Measurements from ENCODE around the gene DPP9.

The DPP9 gene

GRCh38 chr19:4657262-4657661, 66.4 kb downstream of the DPP9 start:
- Histone ChIP-seq H3K27ac (ENCODE audit: low read depth, low read length) (no peak overlapping the region), H3K9me2 (replicated peaks; ENCODE audit: control insufficient read depth, low read length) (no peaks in the 10 kb centered on the region), H4K20me1 (ENCODE audit: control insufficient read depth, insufficient read depth, low read depth, low read length) (no peaks in the 10 kb centered on the region)

DNA sequence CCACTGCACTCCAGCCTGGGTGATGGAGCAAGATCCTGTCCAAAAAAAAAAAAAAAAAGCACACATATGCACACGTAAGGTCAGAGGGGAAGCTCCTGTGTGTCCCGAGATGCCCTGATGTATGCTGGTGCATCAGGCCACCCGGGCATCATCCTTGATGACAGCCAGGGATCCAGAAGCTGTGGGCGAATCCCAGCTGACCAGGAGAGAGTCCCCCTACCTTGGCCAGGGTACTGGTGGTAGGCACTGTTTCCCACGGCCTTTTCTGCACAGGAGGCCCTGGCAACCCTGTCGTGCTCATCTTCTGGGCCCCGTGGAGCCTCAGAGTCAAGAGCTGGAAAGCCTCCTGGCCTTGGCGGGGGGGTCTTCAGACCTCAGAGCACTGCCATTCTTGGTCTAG, 67.5 kb downstream of the DPP9 start:
- peaks cover 3% of the 10 kb centered on the region; the same call in 1 of the 2 replicates for H3F3A ChIP-seq (ENCODE audit: control insufficient read depth, insufficient read depth)
- H4K20me1 ChIP-seq (ENCODE audit: control insufficient read depth, insufficient read depth, low read depth, low read length), result no peaks in the 10 kb centered on the region
- H3K79me2 ChIP-seq (ENCODE audit: control insufficient read depth, low read length), result no peaks in the 10 kb centered on the region
- H3K36me3 ChIP-seq (ENCODE audit: control insufficient read depth, low read length), result peaks cover 37% of the 10 kb centered on the region
- TF ChIP-seq EZH2phosphoT487 (IDR thresholded peaks at IDR 0.05; ENCODE audit: borderline replicate concordance, low read length) (no peak), CTCF (IDR thresholded peaks at IDR 0.05; ENCODE audit: low read depth, low read length, poor library complexity, severe bottlenecking) (no peak)
- H3K4me3 ChIP-seq (ENCODE audit: low read length), result no peak overlapping the region
- H3K27me3 ChIP-seq (ENCODE audit: control insufficient read depth, low read length), result no peaks in the 10 kb centered on the region
- no peaks in the 10 kb centered on the region for H3K9me3 ChIP-seq (ENCODE audit: control insufficient read depth, insufficient read depth, low read length)
- no peak overlapping the region for H3K4me2 ChIP-seq (ENCODE audit: low read length)
- H3K4me1 ChIP-seq (ENCODE audit: control insufficient read depth, low read length), result peaks cover 8% of the 10 kb centered on the region
- no peak overlapping the region for H3K27ac ChIP-seq (ENCODE audit: low read depth, low read length)
- no peaks in the 10 kb centered on the region for H3K9me2 ChIP-seq (replicated peaks; ENCODE audit: control insufficient read depth, low read length)

More at GRCh38 chr19:4657262-4657661, 66.4 kb downstream of the DPP9 start:
- H3K4me3 ChIP-seq (ENCODE audit: low read length), result no peak overlapping the region
- no peaks in the 10 kb centered on the region for H3K9me3 ChIP-seq (ENCODE audit: control insufficient read depth, insufficient read depth, low read length)
- H3K36me3 ChIP-seq (ENCODE audit: control insufficient read depth, low read length), result peaks cover 39% of the 10 kb centered on the region
- H3F3A ChIP-seq (ENCODE audit: control insufficient read depth, insufficient read depth), result peaks cover 3% of the 10 kb centered on the region; the same call in 1 of the 2 replicates
- H3K79me2 ChIP-seq (ENCODE audit: control insufficient read depth, low read length), result no peaks in the 10 kb centered on the region
- H3K27me3 ChIP-seq (ENCODE audit: control insufficient read depth, low read length), result no peaks in the 10 kb centered on the region
- no peak overlapping the region for H3K4me2 ChIP-seq (ENCODE audit: low read length)
- TF ChIP-seq CTCF (IDR thresholded peaks at IDR 0.05; ENCODE audit: low read depth, low read length, poor library complexity, severe bottlenecking) (no peak), EZH2phosphoT487 (IDR thresholded peaks at IDR 0.05; ENCODE audit: borderline replicate concordance, low read length) (no peak)
- H3K4me1 ChIP-seq (ENCODE audit: control insufficient read depth, low read length), result peaks cover 8% of the 10 kb centered on the region

DNA sequence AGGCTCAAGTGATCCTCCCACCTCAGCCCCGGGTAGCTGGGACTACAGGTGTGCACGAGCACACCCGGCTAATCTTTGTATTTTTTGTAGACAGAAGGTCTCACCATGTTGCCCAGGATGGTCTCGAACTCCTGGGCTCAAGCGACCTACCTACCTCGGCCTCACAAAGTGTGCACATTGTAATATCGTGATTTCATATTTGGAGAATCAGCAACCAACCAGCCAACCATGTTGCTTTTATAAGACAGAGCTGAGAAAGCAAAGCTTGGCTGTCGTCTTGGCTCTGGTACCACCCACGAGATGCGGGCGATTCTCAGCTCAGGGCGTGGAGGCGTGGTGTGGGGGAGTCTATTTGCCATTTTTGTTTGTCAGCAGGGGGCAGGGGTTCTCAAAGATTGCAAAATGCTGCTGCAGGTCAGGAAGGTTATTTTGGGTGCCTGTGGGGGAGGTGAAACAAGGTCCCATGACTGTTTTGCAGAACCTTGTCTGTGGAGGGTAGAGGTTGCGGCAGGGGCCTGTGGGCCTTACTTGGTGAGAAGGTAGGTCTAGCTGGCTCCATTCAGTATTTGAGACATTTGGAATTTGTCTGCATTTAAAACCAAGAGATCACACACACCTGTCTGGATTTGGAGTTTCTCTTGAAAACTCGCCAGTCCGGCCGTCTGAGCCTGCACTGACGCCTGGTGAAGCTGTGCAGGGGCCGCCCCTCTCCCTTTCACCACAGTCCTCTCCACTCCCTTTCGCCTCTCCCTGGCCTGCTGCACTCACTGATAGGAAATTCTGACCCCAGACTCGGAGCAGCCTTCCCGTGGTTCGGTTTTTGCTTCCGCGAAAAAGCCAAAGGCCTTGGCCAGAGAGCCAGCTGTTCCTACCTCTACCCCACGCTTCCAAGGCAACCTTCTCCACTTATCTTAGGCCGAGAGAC, 68.9 kb downstream of the DPP9 start:
- Histone ChIP-seq H3K79me2 (ENCODE audit: control insufficient read depth, low read length) (no peaks in the 10 kb centered on the region), H4K20me1 (ENCODE audit: control insufficient read depth, insufficient read depth, low read depth, low read length) (no peaks in the 10 kb centered on the region), H3K9me2 (replicated peaks; ENCODE audit: control insufficient read depth, low read length) (no peaks in the 10 kb centered on the region), H3K27me3 (ENCODE audit: control insufficient read depth, low read length) (no peaks in the 10 kb centered on the region), H3K27ac (ENCODE audit: low read depth, low read length) (no peak overlapping the region), H3K4me2 (ENCODE audit: low read length) (no peak overlapping the region), H3F3A (ENCODE audit: control insufficient read depth, insufficient read depth) (peaks cover 3% of the 10 kb centered on the region; the same call in 1 of the 2 replicates), H3K4me3 (ENCODE audit: low read length) (no peak overlapping the region), H3K4me1 (ENCODE audit: control insufficient read depth, low read length) (peaks cover 8% of the 10 kb centered on the region), H3K9me3 (ENCODE audit: control insufficient read depth, insufficient read depth, low read length) (no peaks in the 10 kb centered on the region), H3K36me3 (ENCODE audit: control insufficient read depth, low read length) (peaks cover 24% of the 10 kb centered on the region)
- TF ChIP-seq CTCF (IDR thresholded peaks at IDR 0.05; ENCODE audit: low read depth, low read length, poor library complexity, severe bottlenecking) (no peak), EZH2phosphoT487 (IDR thresholded peaks at IDR 0.05; ENCODE audit: borderline replicate concordance, low read length) (no peak)

All from DOHH2 (cell line).